ENCODE measurements around the gene EVI5. TPM values are rescaled to one million over a fixed set of nuclear protein-coding genes. Genes with fewer than 3 reads are reported as not detected.

Gene EVI5
- total and polyA plus RNA-seq, 2 experiments from 2014 or later = 16.5 to 20.0 TPM

- 1 to 2% methylated on average over 56 to 57 of the region's 57 CpGs for WGBS, 2 experiments (ENCODE audit: low coverage in 1 of 2, low lambda C conversion rate in 2 of 2, missing lambda C conversion rate in 2 of 2)
- Histone ChIP-seq H3K27me3 (replicated peaks; ENCODE audit: insufficient read depth) (no peaks in the 10 kb centered on the region), H3K9me3 (ENCODE audit: low read depth) (no peaks in the 10 kb centered on the region), H3K9me2 (ENCODE audit: insufficient read depth) (no peaks in the 10 kb centered on the region), H3K79me2 (ENCODE audit: insufficient read depth) (peaks cover 52% of the 10 kb centered on the region), H3K4me3 (peak within 1 kb of the TSS; percentile 95), H3K4me2 (ENCODE audit: unreplicated experiment) (peak within 1 kb of the TSS; percentile 98), H3K9ac (peak within 1 kb of the TSS; percentile 97), H2AFZ (peak within 1 kb of the TSS; percentile 88), H3K4me1 (ENCODE audit: insufficient read depth) (peaks cover 35% of the 10 kb centered on the region), H4K20me1 (ENCODE audit: insufficient read depth) (peaks cover 33% of the 10 kb centered on the region), H3K27ac (peak within 1 kb of the TSS; percentile 76), H3F3A (ENCODE audit: insufficient read depth) (peaks cover 40% of the 10 kb centered on the region), H3K36me3 (ENCODE audit: low read depth) (peaks cover 40% of the 10 kb centered on the region)
- DNase-seq = peak; percentile 99
- in situ Hi-C loops (cut with MboI) = no loop called here
- TF ChIP-seq EZH2 (IDR thresholded peaks at IDR 0.05; ENCODE audit: insufficient read depth, poor library complexity, severe bottlenecking) (no peak), EZH2phosphoT487 (IDR thresholded peaks at IDR 0.05; ENCODE audit: insufficient read depth, low read depth) (no peak)
Measured at GRCh38 chr1:92831762-92832536, 47.0 kb upstream of the EVI5 start, which contains the start of gene RPL5. TSS of gene RPL5 (plus strand) at chr1:92832040. CDS start at chr1:92832115, 75 bp downstream.

DNA sequence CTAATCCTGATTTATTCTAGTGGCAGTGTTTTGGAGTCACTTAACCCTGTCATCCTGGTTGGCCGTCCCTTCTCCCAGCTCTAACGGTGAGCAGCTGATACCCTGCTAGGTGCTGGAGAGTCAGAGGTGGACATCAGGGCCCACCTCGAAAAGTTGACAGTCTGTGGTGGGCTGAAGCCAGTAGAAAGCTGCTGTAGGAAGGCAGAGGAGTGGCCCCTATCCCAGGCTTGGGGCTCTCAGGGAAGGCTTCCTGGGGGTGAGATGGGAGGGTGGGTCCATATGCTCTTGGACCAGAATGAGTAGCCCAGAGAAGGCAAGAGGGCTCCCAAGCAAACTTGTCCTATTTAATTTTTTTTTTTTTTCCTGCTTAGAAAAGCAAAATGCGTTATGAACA is 46.5 kb upstream of the EVI5 start:
- Histone ChIP-seq H3K4me2 (ENCODE audit: unreplicated experiment) (peak overlapping the region; percentile 39), H3K9me3 (ENCODE audit: low read depth) (no peaks in the 10 kb centered on the region), H3K79me2 (ENCODE audit: insufficient read depth) (peaks cover 46% of the 10 kb centered on the region), H3F3A (ENCODE audit: insufficient read depth) (peaks cover 34% of the 10 kb centered on the region), H3K4me1 (ENCODE audit: insufficient read depth) (peaks cover 29% of the 10 kb centered on the region), H3K27ac (no peak overlapping the region), H4K20me1 (ENCODE audit: insufficient read depth) (peaks cover 28% of the 10 kb centered on the region), H3K4me3 (peak overlapping the region; percentile 95), H3K9me2 (ENCODE audit: insufficient read depth) (no peaks in the 10 kb centered on the region), H3K9ac (peak overlapping the region; percentile 47), H3K27me3 (replicated peaks; ENCODE audit: insufficient read depth) (no peaks in the 10 kb centered on the region), H3K36me3 (ENCODE audit: low read depth) (peaks cover 34% of the 10 kb centered on the region), H2AFZ (peak overlapping the region; percentile 88)
- WGBS, 2 experiments (ENCODE audit: low coverage in 1 of 2, low lambda C conversion rate in 2 of 2, missing lambda C conversion rate in 2 of 2) = 58 to 66% methylated on average over 4 of the region's 4 CpGs
- TF ChIP-seq EZH2phosphoT487 (IDR thresholded peaks at IDR 0.05; ENCODE audit: insufficient read depth, low read depth) (no peak), EZH2 (IDR thresholded peaks at IDR 0.05; ENCODE audit: insufficient read depth, poor library complexity, severe bottlenecking) (no peak)
- in situ Hi-C loops (cut with MboI) = no loop called here
- peak; percentile 9 for DNase-seq

DNA sequence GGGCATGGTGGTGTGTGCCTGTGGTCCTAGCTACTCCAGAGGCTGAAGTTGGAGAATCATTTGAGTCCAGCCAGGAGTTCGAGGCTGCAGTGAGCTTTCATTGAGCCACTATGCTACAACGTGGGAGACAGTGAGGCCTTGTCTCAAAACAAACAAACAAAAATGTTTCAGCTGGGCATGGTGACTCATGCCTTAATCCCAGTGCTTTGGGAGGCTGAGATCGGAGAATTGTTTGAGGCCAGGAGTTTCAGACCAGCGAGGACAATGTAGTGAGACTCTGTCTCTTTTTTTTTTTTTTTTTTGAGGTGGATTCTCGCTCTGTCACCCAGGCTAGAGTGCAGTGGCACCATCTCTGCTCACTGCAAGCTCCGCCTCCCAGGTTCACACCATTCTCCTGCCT is 41.9 kb upstream of the EVI5 start:
- H2AFZ ChIP-seq = no peak overlapping the region
- DNase-seq = peak; percentile 34
- no peaks in the 10 kb centered on the region for H3K9me3 ChIP-seq (ENCODE audit: low read depth)
- no peaks in the 10 kb centered on the region for H3K9me2 ChIP-seq (ENCODE audit: insufficient read depth)
- no peak overlapping the region for H3K27ac ChIP-seq
- TF ChIP-seq EZH2 (IDR thresholded peaks at IDR 0.05; ENCODE audit: insufficient read depth, poor library complexity, severe bottlenecking) (no peak), EZH2phosphoT487 (IDR thresholded peaks at IDR 0.05; ENCODE audit: insufficient read depth, low read depth) (no peak)
- H4K20me1 ChIP-seq (ENCODE audit: insufficient read depth) = no peaks in the 10 kb centered on the region
- in situ Hi-C loops (cut with MboI) = no loop called here
- H3K27me3 ChIP-seq (replicated peaks; ENCODE audit: insufficient read depth) = no peaks in the 10 kb centered on the region
- H3K4me1 ChIP-seq (ENCODE audit: insufficient read depth) = no peaks in the 10 kb centered on the region
- 51 to 67% methylated on average over 4 to 6 of the region's 6 CpGs for WGBS, 2 experiments (ENCODE audit: low coverage in 1 of 2, low lambda C conversion rate in 2 of 2, missing lambda C conversion rate in 2 of 2)
- no peak overlapping the region for H3K4me2 ChIP-seq (ENCODE audit: unreplicated experiment)
- no peak overlapping the region for H3K9ac ChIP-seq
- no peaks in the 10 kb centered on the region for H3K36me3 ChIP-seq (ENCODE audit: low read depth)
- no peaks in the 10 kb centered on the region for H3F3A ChIP-seq (ENCODE audit: insufficient read depth)
- H3K4me3 ChIP-seq = no peak overlapping the region
- peaks cover under 1% of the 10 kb centered on the region; the same call in 1 of the 2 replicates for H3K79me2 ChIP-seq (ENCODE audit: insufficient read depth)

- H3K9me2 ChIP-seq (ENCODE audit: insufficient read depth) = no peaks in the 10 kb centered on the region
- peak; percentile 39 for DNase-seq
- no peak overlapping the region for H3K4me2 ChIP-seq (ENCODE audit: unreplicated experiment)
- no peak overlapping the region for H3K9ac ChIP-seq
- no peaks in the 10 kb centered on the region for H3K79me2 ChIP-seq (ENCODE audit: insufficient read depth)
- no peak overlapping the region for H3K27ac ChIP-seq
- peaks cover 10% of the 10 kb centered on the region; the same call in 1 of the 2 replicates for H3K4me1 ChIP-seq (ENCODE audit: insufficient read depth)
- no peaks in the 10 kb centered on the region for H4K20me1 ChIP-seq (ENCODE audit: insufficient read depth)
- no peak for TF ChIP-seq EZH2phosphoT487 (IDR thresholded peaks at IDR 0.05; ENCODE audit: insufficient read depth, low read depth)
- TF ChIP-seq EZH2 (IDR thresholded peaks at IDR 0.05; ENCODE audit: insufficient read depth, poor library complexity, severe bottlenecking) = no peak
- no peak overlapping the region for H3K4me3 ChIP-seq
- in situ Hi-C loops (cut with MboI) = no loop called here
- no peaks in the 10 kb centered on the region for H3K36me3 ChIP-seq (ENCODE audit: low read depth)
- no peaks in the 10 kb centered on the region for H3K27me3 ChIP-seq (replicated peaks; ENCODE audit: insufficient read depth)
- H3K9me3 ChIP-seq (ENCODE audit: low read depth) = no peaks in the 10 kb centered on the region
- H2AFZ ChIP-seq = no peak overlapping the region
- peaks cover 9% of the 10 kb centered on the region; the same call in 1 of the 2 replicates for H3F3A ChIP-seq (ENCODE audit: insufficient read depth)
- 91 to 94% methylated on average over 3 of the region's 3 CpGs for WGBS, 2 experiments (ENCODE audit: low coverage in 1 of 2, low lambda C conversion rate in 2 of 2, missing lambda C conversion rate in 2 of 2)
Measured at GRCh38 chr1:92822879-92823278, 38.0 kb upstream of the EVI5 start.

Data from GM23248 (cell line).